Activated CD8-positive, alpha-beta memory T cell treated with anti-CD3 and anti-CD28 coated beads for 36 hours (primary cell): ENCODE data around the gene POFUT1. TPM values are rescaled to one million over a fixed set of nuclear protein-coding genes. Genes with fewer than 3 reads are reported as not detected.
"Not testable (repeated sequence)": the region's sequence is repeated elsewhere in the genome, so short reads cannot be mapped to it uniquely, and the experiment has no call there.

Experiments
- CTCF ChIA-PET: fragments of 350-600 bp; sonication (Branson Sonifier 250); formaldehyde crosslinking; loops from one replicate; lab custom pipeline; 2021; ENCODE audit warnings: antibody characterized with exemption; lab: Charles Lee
- POLR2A ChIA-PET: fragments of 350-600 bp; sonication (Branson Sonifier 250); formaldehyde crosslinking; loops from one replicate; lab custom pipeline; 2021; ENCODE audit warnings: antibody characterized with exemption; lab: Charles Lee
- total RNA-seq, 2 experiments: library from RNA; stranded (reverse); gene quantifications; one replicate each; pipeline ENCODE4 v1.2.3, GENCODE V29; 2021

POFUT1 gene
- total RNA-seq, 2 experiments from 2014 or later, result 78.5 to 82.1 TPM

DNA sequence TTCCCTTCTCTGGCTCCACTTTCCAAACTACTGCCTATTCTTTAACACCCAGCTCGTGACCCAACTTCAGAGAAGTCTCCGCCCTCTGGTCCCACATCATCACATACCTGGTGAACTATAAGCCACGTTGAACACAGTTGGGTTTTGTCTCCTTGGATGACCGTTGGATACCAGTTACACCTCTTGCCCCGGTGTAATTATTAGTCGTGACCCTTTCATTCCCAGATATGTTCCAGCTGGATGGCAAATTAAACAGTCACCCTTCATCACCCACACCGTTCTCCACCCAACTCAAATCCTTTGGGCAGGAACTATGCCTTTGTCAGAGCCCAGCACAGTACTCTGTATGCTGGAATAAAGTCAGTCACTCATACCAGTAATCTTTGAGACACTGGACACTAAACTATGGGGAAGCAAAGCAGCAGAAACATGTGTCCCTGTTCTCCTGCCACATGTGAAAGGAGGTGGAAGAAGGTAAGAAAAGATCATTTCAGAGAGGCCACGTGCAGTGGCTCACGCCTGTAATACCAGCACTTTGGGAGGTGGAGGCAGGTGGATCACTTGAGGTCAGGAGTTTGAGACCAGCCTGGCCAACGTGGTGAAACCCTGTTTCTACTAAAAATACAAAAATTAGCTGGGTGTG lies 22.6 kb upstream of the POFUT1 start:
- ChIA-PET POLR2A (no interaction called here), CTCF (no interaction called here)

DNA sequence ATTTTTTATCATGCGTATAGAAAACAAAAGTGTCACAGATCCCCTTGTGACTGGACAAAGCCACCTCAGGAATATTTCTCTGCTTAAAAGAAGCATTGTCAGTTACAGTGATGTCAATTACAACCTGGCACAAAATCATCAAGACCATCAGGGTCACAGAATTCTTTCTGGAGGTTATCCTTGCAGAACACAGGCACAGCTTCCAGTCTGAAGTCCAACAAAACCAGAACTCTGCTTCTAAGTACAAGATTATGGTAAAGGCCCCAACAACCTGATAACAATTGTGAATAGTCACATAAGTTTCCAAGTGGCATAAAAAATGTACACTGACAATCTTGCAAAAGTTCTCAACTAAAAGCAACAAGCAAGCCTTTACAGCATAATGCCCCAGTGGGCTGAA lies 21.2 kb upstream of the POFUT1 start:
- POLR2A ChIA-PET, result no interaction called here
- CTCF ChIA-PET, result no interaction called here

DNA sequence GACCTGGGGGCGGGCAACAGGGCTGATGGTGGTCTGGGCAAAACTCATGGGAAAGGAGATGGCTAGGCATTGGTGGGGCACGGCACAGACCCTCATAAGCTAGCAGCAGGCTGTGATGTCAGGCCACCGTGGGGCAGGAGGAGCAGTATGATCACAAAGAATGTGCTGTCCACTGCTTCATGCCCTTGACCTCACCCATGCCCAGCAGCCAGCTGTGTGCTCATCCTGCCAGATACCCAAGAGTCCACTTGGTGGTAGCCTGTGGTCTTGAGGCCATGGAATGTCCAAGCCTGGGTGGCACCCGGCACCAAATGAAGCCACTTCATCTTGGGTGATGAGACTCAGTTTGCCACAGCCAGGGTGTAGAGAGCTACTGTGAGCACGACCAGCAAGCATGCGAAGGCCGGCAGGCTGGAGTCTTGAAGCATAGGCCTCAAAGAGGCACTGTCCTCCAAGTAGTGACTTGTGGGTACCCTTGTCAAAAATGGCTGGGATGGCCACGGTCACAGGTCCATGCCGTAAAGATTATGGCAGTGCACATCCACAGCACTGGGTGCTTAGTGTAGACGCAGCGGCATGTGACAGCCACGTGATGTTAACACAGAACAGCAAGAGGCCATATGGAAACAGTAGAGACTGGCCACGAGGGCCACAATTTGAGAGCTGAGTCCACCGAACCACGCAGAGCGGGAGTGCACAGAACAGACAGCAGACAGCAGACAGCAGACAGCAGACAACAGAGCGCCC lies 19.1 kb upstream of the POFUT1 start:
- POLR2A ChIA-PET, result no interaction called here
- CTCF ChIA-PET, result no interaction called here

DNA sequence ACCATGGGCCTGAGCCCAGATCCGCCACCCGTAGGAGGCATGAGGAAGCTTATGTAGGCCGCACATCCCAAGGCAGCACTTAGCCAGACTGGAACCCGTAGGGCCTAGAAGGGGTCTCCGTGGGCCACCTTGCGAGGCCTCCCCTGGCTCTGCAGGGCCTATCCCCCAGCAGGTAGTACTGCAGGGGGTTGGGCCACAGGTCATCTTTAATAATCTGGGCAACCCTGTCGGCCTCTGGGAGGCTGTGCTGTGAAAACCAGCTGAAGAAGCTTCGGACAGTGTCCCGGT lies 18.6 kb upstream of the POFUT1 start:
- CTCF ChIA-PET, result no interaction called here
- POLR2A ChIA-PET, result no interaction called here

DNA sequence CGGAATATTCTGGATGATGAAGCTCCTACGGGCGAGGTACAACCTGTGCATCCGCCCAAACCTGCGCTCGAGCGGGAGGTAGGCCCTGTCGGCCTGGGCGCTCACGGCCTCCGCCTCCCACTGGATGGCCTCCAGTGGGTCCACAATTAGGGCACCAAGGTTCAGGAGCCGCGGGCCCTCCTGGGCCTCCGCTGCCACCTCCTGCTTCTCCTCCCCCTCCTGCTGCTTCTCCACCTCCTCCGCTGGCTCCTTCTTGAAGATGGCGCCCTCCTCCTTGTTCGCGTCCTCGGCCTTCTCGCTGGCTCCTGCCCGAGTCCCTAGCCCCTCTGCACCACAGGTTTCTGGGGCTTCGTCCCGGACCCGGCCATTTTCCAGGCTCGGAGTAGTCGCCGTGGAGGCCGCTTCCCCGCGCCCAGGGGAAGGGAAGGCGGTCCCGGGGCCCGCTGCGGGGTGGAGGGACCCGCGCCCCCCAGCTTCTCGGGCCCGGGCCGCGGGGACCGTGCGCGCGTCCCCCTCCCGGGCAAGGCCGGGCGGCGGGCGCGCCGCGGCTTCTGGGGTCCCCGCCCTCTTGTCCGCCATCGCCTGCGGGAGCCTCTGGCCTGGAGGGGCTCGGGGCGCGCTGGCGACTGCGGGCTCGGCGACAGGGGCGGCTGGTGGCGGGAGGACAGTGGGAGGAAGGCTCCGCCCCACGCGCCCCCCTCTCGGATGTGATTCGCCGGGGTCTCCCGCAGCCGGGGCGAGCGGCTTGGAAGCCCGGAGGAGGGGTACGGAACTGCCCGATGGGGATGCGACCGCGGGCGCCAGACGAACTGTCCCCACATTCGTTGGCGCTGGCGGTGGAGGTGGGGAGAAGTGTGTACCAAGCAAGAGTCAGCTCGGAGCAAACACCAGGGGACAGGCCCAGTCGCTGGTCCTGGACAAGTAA lies 17.7 kb upstream of the POFUT1 start:
- ChIA-PET POLR2A (interaction anchor here (1.1 kb wide), 2 partner anchors 12 to 42 kb away, joined by 5 read pairs; no protein-coding TSS in a partner anchor), CTCF (interaction anchor here (0.6 kb wide), 1 partner anchor 9 kb away, joined by 3 read pairs; no protein-coding TSS in a partner anchor)

DNA sequence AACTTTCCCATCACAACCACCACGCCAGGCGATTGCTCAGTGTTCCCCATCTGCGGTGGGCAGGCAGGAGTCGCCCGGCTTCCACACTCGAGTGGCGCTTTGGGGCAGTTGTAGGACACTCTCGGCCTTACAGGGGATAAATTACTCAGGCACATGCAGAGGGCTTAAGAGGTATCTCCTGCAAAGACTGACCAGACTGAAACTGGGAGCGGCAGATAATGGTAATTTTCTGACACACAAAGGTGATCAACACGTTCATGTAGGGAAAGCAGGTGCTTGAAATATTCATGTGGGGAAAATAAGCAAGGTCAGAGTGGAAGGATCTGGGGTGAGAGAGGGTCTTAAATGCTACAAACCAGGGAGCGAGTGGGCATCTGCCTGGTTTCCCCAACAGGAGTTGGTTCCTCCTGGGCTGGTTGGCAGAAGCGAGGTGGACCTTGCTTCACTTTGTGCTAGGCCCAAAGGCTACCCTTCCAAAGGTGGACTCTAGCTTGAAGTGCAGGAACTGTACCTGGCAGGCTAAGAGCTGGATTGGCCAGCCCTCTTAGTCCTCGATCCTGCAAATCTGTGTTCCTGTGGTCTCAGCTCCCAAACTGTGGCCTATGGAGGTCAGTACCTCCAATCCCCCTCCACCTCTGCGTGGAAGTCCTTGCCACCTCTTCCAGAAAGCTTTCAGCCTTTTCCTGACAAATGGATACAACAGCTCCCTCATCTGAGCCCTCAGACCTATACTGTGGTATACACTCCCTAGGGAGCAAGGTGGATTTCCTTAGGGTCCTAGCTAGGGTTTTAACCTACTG lies 16.9 kb upstream of the POFUT1 start:
- ChIA-PET CTCF (no interaction called here), POLR2A (interaction anchor here (1.1 kb wide), 2 partner anchors 11 to 42 kb away, joined by 5 read pairs; no protein-coding TSS in a partner anchor)

DNA sequence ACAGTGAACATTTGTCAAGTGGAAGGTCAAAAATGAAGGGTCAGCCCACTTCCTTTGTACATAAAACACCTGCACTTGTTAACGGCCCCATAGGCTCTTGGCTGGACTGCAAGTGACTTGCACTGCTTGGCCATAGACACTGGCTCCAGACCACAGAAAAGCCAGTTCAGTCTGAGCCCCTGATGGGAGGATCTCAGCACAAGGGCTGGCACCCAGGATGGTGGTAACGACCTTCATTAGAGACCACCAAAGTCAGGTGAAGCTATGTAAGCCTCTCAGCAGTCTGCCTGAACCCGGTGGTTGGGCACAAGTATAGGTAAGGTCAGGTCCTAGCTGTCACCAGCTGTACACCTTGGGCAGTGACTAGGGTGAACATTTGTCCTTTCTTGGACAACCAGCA lies 16.3 kb upstream of the POFUT1 start:
- POLR2A ChIA-PET, result interaction anchor here (1.1 kb wide), 1 partner anchor 11 kb away, joined by 5 read pairs; no protein-coding TSS in a partner anchor

DNA sequence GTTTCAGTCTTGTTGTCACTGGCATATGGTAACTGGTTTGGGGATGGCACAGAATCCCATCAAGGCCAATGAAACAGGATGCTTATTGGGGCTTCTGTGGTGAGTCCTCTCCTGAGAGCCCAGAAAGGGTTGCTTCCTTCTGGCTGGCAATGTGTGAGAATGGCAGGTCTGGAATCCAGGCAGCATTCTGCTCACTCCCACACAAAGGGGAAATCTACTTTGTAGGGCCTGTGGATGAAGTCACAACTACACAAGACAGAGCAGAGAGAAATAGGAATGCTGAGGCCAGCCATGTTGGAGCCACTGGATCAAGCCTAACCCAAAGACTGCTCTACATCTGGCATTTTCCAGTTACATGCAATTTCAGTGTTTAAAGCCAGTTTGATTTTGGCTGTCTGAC lies 15.8 kb upstream of the POFUT1 start:
- CTCF ChIA-PET, result no interaction called here
- POLR2A ChIA-PET, result no interaction called here

More for the DNA sequence above, 16.3 kb upstream of the POFUT1 start:
- CTCF ChIA-PET, result no interaction called here

DNA sequence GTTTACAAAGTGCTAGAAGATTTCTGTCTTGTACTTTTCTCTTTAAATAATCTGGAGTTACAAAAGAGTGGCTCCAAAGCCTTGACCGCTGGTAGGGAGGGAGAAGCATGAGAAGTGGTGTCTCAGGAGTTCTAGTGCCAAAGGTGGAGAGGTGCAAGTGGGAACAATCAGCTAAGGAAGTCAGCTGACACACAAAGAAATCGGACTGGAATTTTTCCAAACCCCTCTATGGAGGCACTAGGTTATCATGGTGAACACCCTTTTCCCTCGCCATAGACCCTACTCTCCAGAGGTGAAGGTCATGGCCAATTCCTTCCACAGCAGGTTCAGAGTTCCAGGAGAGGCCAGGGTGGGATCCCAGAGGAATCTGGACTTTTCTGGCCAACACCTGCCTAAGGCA lies 15.0 kb upstream of the POFUT1 start:
- POLR2A ChIA-PET, result no interaction called here
- CTCF ChIA-PET, result no interaction called here

DNA sequence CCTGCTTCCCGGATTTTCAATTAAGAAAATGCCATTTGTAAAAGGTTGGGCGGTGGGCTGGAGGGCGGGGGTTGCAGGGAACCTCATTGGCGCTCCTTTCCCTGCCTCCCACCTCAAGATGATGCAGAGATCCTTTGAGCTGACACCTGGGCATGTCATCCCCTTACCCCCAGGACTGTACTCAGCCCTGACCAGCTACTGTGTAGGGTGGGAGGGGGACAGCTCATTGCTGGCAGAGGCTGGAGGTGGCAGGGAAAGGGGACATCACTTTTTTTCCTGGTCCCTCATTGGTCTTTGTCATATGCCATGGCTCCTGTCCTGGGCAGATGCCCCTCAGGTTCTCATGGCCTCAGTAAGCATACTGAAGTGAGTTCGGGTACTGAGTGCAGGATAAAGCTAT lies 14.3 kb upstream of the POFUT1 start:
- CTCF ChIA-PET, POLR2A ChIA-PET: not testable (repeated sequence)

DNA sequence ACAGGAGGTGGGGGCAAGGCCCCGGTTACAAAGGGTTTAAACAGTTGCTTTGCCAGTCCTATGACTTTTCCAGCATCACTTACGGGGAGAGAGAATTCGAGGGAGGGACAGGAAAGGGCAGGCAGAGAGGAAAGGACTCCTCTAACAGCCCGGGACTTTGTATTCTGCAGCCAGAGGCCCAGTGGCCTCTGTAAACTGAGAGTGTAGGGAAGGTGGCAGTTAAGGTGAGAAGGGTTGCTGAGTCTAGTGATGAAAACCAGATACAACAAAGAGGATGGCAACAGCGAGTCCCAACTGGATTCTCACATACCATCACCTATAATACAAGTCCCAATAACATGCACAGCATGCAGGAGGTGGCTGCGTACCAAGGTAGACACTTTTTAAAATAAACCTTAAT lies 13.7 kb upstream of the POFUT1 start:
- ChIA-PET CTCF (no interaction called here), POLR2A (no interaction called here)

DNA sequence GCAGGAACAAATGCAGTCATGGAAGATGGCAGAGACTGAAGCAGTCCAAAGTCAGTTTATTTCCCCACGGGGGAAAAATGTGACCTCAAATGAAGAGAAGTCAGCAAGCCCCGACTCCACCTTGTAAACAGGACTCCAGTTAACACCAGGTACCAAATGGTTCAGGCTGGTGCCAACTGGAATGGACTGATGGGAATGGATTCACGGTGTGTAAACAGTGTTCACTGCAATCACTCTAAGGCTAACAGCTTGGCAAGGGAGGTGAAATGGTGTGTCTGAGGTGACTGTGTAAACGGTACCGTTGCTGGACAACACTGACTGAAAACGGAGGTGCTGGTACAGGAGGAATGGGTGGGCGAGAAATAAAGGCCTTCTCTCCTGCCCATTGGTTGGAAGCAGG lies 12.1 kb upstream of the POFUT1 start:
- CTCF ChIA-PET, result no interaction called here
- POLR2A ChIA-PET, result no interaction called here

DNA sequence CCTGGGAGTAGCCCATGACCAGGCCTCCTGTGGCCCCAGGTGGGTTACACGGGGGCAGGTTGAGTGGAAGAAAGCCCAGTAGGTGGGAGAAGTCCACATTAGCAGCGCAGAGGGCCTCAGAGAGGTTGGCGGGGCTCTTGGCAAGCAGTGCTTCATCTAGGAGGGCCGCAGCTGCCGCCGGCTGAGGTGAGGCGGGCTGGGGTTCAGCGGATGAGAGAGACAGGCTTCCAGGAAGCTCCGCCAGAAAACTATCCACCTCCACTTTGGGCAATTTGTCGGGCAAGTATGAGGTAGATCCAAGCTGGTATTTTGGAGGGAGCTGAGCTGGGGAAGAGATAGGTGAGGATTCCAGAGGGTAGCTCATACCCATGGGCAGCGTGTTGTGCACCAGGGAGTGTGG lies 11.1 kb upstream of the POFUT1 start:
- CTCF ChIA-PET, result not testable (repeated sequence)
- POLR2A ChIA-PET, result interaction anchor here (0.7 kb wide), 1 partner anchor 171 kb away, joined by 3 read pairs; no protein-coding TSS in a partner anchor

DNA sequence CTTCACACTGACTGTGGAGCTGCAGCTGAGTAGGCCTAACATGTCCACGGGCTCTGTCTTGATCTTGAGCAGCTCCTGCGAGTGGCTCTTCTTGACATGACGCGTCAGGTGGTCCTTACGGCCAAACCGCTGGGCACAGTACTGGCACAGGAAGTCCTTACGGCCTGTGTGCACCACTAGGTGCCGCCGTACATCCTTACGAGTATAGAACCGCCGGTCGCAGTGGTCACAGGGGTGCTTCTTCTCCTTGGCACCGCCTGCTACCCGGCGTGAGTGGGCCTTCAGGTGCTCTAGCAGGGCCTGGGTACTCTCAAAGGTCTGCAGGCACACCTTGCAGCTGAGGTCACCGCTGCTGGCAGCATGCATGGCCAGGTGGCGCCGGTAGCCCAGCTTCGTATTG lies 10.5 kb upstream of the POFUT1 start:
- POLR2A ChIA-PET, result interaction anchor here (0.7 kb wide), 1 partner anchor 171 kb away, joined by 3 read pairs; no protein-coding TSS in a partner anchor
- CTCF ChIA-PET, result not testable (repeated sequence)

DNA sequence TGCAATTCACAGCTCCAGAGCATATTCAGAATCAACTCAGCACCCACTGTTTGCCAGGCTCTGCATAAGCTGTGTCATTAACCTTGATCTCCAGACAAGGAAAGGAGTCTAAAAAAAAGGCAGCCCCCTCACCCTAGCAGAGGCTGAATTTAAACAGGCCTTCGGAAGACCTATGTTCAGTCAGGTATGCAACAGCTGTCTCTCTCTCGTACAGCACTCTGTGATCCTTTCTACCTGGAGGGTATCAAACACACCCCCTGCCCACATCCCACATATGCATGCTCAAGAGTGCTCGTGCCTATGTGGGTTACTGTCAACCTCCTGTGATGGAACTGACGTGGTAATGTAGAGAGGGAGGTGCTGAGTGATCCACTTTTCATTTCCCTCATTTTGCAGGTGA lies 8.7 kb upstream of the POFUT1 start:
- CTCF ChIA-PET, result no interaction called here
- POLR2A ChIA-PET, result no interaction called here

DNA sequence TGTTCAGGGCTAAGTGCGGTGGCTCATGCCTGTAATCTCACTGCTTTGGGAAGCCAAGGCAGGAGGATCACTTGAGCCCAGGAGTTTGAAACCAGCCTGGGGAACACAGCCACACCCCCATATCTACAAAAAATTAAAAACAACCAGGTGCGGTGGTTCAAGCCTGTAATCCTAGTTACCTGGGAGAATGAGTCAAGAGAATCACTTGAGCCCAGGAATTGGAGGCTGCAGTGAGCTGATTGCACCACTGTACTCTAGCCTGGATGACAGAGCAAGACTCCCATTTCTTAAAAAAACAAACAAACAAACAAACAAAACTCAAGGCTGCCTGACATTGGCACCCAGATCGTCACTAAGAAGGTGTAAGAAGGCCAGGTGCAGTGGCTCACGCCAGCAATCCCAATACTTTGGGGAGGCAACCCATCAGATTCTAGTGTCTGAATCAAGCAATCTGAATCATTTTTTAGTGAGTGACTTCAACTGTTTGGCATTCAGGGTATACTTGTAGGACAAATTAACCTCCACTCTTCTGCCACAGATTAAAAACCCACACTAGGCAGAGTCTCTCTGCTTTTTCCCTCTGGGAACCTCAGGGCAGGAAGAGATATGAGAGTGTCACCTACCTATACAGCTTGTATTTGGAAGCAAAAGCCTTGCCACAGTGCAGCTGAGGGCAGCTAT lies 6.2 kb upstream of the POFUT1 start:
- ChIA-PET POLR2A (interaction anchor here (1.2 to 1.3 kb wide), 2 partner anchors 11 to 85 kb away, joined by 5 to 6 read pairs; no protein-coding TSS in a partner anchor), CTCF (interaction anchor here (0.6 kb wide), 1 partner anchor 54 kb away, joined by 4 read pairs; no protein-coding TSS in a partner anchor)

DNA sequence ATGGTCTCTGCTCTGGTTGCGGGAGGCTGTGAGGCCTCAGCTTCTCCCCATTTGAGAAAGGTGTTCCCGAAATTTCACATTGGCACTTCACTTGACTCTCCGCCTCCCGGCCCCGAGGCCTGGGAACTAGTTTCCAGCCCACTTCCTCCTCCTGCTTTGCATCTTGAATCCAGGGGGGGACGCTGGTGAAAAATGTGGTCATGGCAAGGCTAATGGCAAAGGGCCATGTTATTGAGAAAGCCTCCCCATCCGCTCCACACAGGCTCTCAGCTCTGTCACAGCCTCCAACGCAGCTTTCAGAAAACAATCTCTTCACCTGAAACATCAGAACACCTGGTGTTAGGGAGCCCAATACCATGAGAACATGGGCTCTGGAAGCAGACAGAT lies 5.7 kb upstream of the POFUT1 start:
- POLR2A ChIA-PET, result interaction anchor here (1.2 to 1.3 kb wide), 2 partner anchors 11 to 84 kb away, joined by 5 to 6 read pairs; no protein-coding TSS in a partner anchor
- CTCF ChIA-PET, result interaction anchor here (0.6 kb wide), 1 partner anchor 55 kb away, joined by 4 read pairs; no protein-coding TSS in a partner anchor
